ENCODE data around the gene KIAA2012. TPM values are rescaled to one million over a fixed set of nuclear protein-coding genes. Genes with fewer than 3 reads are reported as not detected.

The KIAA2012 gene
- total RNA-seq, 2 experiments from 2014 or later = not detected

DNA sequence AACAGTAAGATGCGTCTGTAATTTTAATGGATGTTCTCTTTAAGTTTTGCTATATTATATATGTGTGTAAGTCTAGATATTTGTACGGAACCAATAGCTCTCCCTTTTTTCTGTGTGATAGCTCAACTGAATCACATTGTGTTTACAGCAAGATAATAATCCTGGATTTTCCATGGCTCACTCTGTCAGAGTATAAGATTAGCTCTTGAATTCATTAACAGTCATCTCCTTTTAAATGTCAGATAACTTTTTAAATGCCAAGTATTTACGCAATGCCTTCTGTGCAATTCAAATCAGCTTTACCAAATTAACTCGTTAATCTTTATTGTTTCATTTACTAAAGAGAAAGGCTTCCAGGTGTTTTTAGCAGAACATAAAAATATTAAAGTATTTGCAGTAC is 76.9 kb downstream of the KIAA2012 start:
- Histone ChIP-seq H3K9me2 (ENCODE audit: insufficient read depth, low read length) (no peaks in the 10 kb centered on the region), H2AFZ (ENCODE audit: low read length) (no peak overlapping the region), H3K9me3 (ENCODE audit: low read length) (no peaks in the 10 kb centered on the region), H3K4me2 (ENCODE audit: low read length) (no peak overlapping the region), H3K4me1 (ENCODE audit: insufficient read depth, low read length, poor library complexity, severe bottlenecking) (no peaks in the 10 kb centered on the region), H3K79me2 (ENCODE audit: insufficient read depth, low read depth, low read length) (no peaks in the 10 kb centered on the region), H4K20me1 (ENCODE audit: insufficient read depth, low read length) (no peaks in the 10 kb centered on the region), H3K4me3 (ENCODE audit: low read depth, low read length, poor library complexity, severe bottlenecking) (no peak overlapping the region), H3K27ac (ENCODE audit: low read depth, low read length, poor library complexity, severe bottlenecking) (no peak overlapping the region), H3K36me3 (ENCODE audit: insufficient read depth, low read length) (no peaks in the 10 kb centered on the region)
- CTCF ChIA-PET (ENCODE audit: unreplicated experiment) = no interaction called here
- DNase-seq (ENCODE audit: low spot score) = no peak
- POLR2A ChIA-PET = interaction anchor here (0.7 to 0.8 kb wide), 2 partner anchors 13 to 57 kb away, joined by 3 read pairs; no protein-coding TSS in a partner anchor
- TF ChIP-seq, protein P1, sequence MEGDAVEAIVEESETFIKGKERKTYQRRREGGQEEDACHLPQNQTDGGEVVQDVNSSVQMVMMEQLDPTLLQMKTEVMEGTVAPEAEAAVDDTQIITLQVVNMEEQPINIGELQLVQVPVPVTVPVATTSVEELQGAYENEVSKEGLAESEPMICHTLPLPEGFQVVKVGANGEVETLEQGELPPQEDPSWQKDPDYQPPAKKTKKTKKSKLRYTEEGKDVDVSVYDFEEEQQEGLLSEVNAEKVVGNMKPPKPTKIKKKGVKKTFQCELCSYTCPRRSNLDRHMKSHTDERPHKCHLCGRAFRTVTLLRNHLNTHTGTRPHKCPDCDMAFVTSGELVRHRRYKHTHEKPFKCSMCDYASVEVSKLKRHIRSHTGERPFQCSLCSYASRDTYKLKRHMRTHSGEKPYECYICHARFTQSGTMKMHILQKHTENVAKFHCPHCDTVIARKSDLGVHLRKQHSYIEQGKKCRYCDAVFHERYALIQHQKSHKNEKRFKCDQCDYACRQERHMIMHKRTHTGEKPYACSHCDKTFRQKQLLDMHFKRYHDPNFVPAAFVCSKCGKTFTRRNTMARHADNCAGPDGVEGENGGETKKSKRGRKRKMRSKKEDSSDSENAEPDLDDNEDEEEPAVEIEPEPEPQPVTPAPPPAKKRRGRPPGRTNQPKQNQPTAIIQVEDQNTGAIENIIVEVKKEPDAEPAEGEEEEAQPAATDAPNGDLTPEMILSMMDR (conservative IDR thresholded peaks at IDR 0.05; ENCODE audit: low read length) = no peak
- TF ChIP-seq EZH2phosphoT487 (IDR thresholded peaks at IDR 0.05; ENCODE audit: borderline replicate concordance, low read depth, low read length) = no peak
- BruUV-seq (replicated peaks) = no TSS peak
- intact Hi-C loops (cut with micrococcal nuclease; ENCODE audit: unreplicated experiment) = no loop called here

DNA sequence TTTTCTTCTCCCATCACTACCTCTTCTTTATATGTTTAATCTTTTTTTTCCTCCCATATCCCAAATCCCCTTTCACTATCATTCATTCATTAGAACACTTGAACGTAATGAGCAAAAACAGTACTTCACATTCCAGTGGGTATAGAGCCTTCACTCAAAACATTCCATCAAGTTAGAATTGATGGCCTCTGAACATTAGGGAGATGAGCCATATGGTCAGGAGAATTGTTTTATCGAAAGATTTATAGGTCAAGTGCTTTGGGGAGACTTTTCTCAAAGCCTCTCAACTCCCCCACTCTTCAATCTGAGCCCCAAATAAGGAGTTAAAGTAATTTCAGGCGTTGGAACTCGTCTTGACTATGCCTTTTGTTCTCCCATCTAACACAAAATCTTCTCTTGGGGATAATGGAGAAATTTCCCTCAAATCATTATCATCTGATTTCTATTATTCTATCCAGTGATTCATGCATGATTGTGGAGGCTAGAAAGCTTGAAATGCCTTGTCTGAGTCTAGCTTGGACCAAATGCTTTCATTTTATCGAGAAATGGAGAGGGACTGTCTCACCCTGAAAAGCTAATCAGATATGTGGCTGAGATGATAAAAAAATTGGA is 79.2 kb downstream of the KIAA2012 start:
- no peaks in the 10 kb centered on the region for H3K79me2 ChIP-seq (ENCODE audit: insufficient read depth, low read depth, low read length)
- H4K20me1 ChIP-seq (ENCODE audit: insufficient read depth, low read length) = no peaks in the 10 kb centered on the region
- ChIA-PET POLR2A (interaction anchor here (0.6 to 1.3 kb wide), 2 partner anchors 11 to 133 kb away, joined by 3 to 4 read pairs; no protein-coding TSS in a partner anchor), CTCF (ENCODE audit: unreplicated experiment) (no interaction called here)
- H3K9me3 ChIP-seq (ENCODE audit: low read length) = no peaks in the 10 kb centered on the region
- intact Hi-C loops (cut with micrococcal nuclease; ENCODE audit: unreplicated experiment) = no loop called here
- TF ChIP-seq, protein P1 (conservative IDR thresholded peaks at IDR 0.05; ENCODE audit: low read length) = no peak
- TF ChIP-seq EZH2phosphoT487 (IDR thresholded peaks at IDR 0.05; ENCODE audit: borderline replicate concordance, low read depth, low read length) = no peak
- no peak for DNase-seq (ENCODE audit: low spot score)
- no peaks in the 10 kb centered on the region for H3K36me3 ChIP-seq (ENCODE audit: insufficient read depth, low read length)
- no TSS peak for BruUV-seq (replicated peaks)
- no peak overlapping the region for H3K27ac ChIP-seq (ENCODE audit: low read depth, low read length, poor library complexity, severe bottlenecking)
- no peaks in the 10 kb centered on the region for H3K9me2 ChIP-seq (ENCODE audit: insufficient read depth, low read length)
- H3K4me2 ChIP-seq (ENCODE audit: low read length) = no peak overlapping the region
- H3K4me1 ChIP-seq (ENCODE audit: insufficient read depth, low read length, poor library complexity, severe bottlenecking) = no peaks in the 10 kb centered on the region
- H2AFZ ChIP-seq (ENCODE audit: low read length) = no peak overlapping the region
- no peak overlapping the region for H3K4me3 ChIP-seq (ENCODE audit: low read depth, low read length, poor library complexity, severe bottlenecking)

DNA sequence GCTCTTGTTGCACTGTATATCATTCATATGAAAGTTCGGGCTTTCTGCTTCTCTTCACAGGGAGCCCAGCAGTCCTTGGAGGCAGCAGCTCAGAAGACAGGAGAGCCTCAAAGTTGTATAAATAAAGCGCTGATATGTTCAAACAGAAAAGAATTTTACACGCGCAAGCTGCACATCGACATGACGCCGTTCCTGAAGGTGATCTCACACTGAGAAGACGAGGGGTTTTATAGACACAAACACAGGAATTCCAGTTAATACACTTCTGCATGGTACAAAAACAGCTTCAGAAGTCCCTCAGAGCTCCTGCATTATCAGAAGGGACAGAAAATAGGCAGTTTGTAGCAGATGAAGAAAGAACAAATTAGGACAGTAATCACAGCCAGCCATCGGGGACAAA is 81.6 kb downstream of the KIAA2012 start:
- CTCF ChIA-PET (ENCODE audit: unreplicated experiment) = no interaction called here

More for the DNA sequence above, 81.6 kb downstream of the KIAA2012 start:
- no peak overlapping the region for H3K4me2 ChIP-seq (ENCODE audit: low read length)
- H3K4me3 ChIP-seq (ENCODE audit: low read depth, low read length, poor library complexity, severe bottlenecking) = no peak overlapping the region
- no peak for DNase-seq (ENCODE audit: low spot score)
- no peak for TF ChIP-seq EZH2phosphoT487 (IDR thresholded peaks at IDR 0.05; ENCODE audit: borderline replicate concordance, low read depth, low read length)
- TF ChIP-seq, protein P1 (conservative IDR thresholded peaks at IDR 0.05; ENCODE audit: low read length) = no peak
- POLR2A ChIA-PET = interaction anchor here (0.5 to 1.1 kb wide), 2 partner anchors 13 to 350 kb away, joined by 4 to 5 read pairs; no protein-coding TSS in a partner anchor
- H3K9me3 ChIP-seq (ENCODE audit: low read length) = no peaks in the 10 kb centered on the region
- H2AFZ ChIP-seq (ENCODE audit: low read length) = no peak overlapping the region
- intact Hi-C loops (cut with micrococcal nuclease; ENCODE audit: unreplicated experiment) = no loop called here
- H3K79me2 ChIP-seq (ENCODE audit: insufficient read depth, low read depth, low read length) = no peaks in the 10 kb centered on the region
- BruUV-seq (replicated peaks) = no TSS peak
- no peaks in the 10 kb centered on the region for H4K20me1 ChIP-seq (ENCODE audit: insufficient read depth, low read length)
- no peaks in the 10 kb centered on the region for H3K36me3 ChIP-seq (ENCODE audit: insufficient read depth, low read length)
- no peaks in the 10 kb centered on the region for H3K4me1 ChIP-seq (ENCODE audit: insufficient read depth, low read length, poor library complexity, severe bottlenecking)
- no peaks in the 10 kb centered on the region for H3K9me2 ChIP-seq (ENCODE audit: insufficient read depth, low read length)
- H3K27ac ChIP-seq (ENCODE audit: low read depth, low read length, poor library complexity, severe bottlenecking) = no peak overlapping the region
